NCI-H1048 (cell line): ENCODE results near the gene RCVRN.

Experiments
- DNase-seq: peaks from one replicate; lab custom pipeline; 2025; lab: John Stamatoyannopoulos, UW

RCVRN gene

DNA sequence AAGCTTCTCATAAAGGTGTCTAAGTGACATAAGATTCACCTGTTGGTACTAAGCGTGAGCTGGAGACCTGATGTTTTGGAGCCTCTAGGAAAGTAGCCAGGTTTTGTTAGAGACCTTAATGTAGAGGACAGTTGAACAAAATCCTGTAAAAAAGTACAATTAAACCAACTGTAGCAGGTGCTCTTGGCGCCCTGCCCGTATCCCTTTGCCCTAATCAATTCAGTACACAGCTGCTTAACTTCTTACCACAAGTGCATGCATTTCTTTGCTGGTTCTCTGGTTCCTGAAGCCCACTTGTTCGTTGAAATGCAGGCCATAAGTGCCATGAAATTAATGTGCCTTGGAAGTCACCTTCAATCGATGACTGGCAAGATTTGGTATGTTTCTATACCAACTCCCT is 54.9 kb downstream of the RCVRN start:
- DNase-seq, result no peak
